B cell (primary cell): ENCODE results near the gene MLLT3. TPM values are rescaled to one million over a fixed set of nuclear protein-coding genes. Genes with fewer than 3 reads are reported as not detected.

Experiments
- ATAC-seq: fragments of 200-7000 bp; cut with Tn5 transposase; one replicate; pipeline ENCODE4 v1.10.0; 2021; ENCODE audit warnings: low read depth, mild to moderate bottlenecking, moderate number of reproducible peaks, moderate library complexity
- CTCF ChIA-PET: fragments of 350-600 bp; sonication (Branson Sonifier 250); formaldehyde crosslinking; loops from one replicate; lab custom pipeline; 2021; ENCODE audit warnings: antibody characterized with exemption, inconsistent platforms; lab: Charles Lee
- POLR2A ChIA-PET: fragments of 350-600 bp; sonication (Branson Sonifier 250); formaldehyde crosslinking; loops from one replicate; lab custom pipeline; 2021; ENCODE audit warnings: antibody characterized with exemption; lab: Charles Lee
- DNase-seq: peaks from one replicate; pipeline ENCODE4 v3.0.0; 2013
- H2AFZ ChIP-seq: 2 replicates; pipeline ENCODE4 v1.6.1; 2012; ENCODE audit warnings: mild to moderate bottlenecking, low read depth, low read length; ENCODE audit not compliant: insufficient read depth, poor library complexity, severe bottlenecking
- H3K27ac ChIP-seq, 2 donors: 1 replicate in 1 of 2; 2 replicates in 1 of 2; pipeline ENCODE4 v1.5.1; 2012 to 2013; ENCODE audit warnings: low read length in 2 of 2, mild to moderate bottlenecking in 2 of 2, moderate library complexity in 1 of 2
- H3K27me3 ChIP-seq, 4 experiments: fragments of 200-600 bp in 1 of 4; sonication (generic) in 1 of 4; replicated peaks in 1 of 4; 1 replicate in 2 of 4; 2 replicates in 2 of 4; pipeline versions ENCODE4 v1.6.1 to v1.7.0; 2013 to 2016; ENCODE audit warnings: low read length in 3 of 4, mild to moderate bottlenecking in 2 of 4, mixed read lengths in 1 of 4, moderate library complexity in 1 of 4; ENCODE audit not compliant: insufficient read depth in 4 of 4, control insufficient read depth in 3 of 4; ENCODE audit errors: control extremely low read depth in 1 of 4
- H3K36me3 ChIP-seq, 2 experiments: replicated peaks in 1 of 2; 1 replicate in 1 of 2; 2 replicates in 1 of 2; pipeline versions ENCODE4 v1.6.1 to v1.7.1; 2013; ENCODE audit warnings: low read length in 1 of 2; ENCODE audit not compliant: insufficient read depth in 2 of 2, control insufficient read depth in 1 of 2; ENCODE audit errors: control extremely low read depth in 1 of 2, extremely low read depth in 1 of 2
- H3K4me1 ChIP-seq, 2 donors: fragments of 200-600 bp in 1 of 2; sonication (generic) in 1 of 2; 1 replicate in 1 of 2; 2 replicates in 1 of 2; pipeline versions ENCODE4 v1.5.1 to v1.6.1; 2013 to 2017; ENCODE audit warnings: low read length in 2 of 2; ENCODE audit not compliant: control insufficient read depth in 2 of 2, insufficient read depth in 2 of 2
- H3K4me2 ChIP-seq: replicated peaks from 2 replicates; pipeline ENCODE3; 2012; ENCODE audit warnings: mild to moderate bottlenecking, low read depth, low read length; ENCODE audit not compliant: poor library complexity, severe bottlenecking
- H3K4me3 ChIP-seq, 5 experiments: fragments of 200-600 bp in 1 of 5; sonication (generic) in 1 of 5; 1 replicate in 3 of 5; 2 replicates in 2 of 5; pipeline versions ENCODE4 v1.5.1 to v1.7.0; 2011 to 2016; ENCODE audit warnings: low read length in 4 of 5, mild to moderate bottlenecking in 4 of 5, low read depth in 2 of 5, control low read depth in 1 of 5, moderate library complexity in 1 of 5; ENCODE audit not compliant: insufficient read depth in 1 of 5; ENCODE audit errors: control extremely low read depth in 1 of 5, extremely low read depth in 1 of 5
- H3K79me2 ChIP-seq: fragments of 200-600 bp; sonication (generic); one replicate; pipeline ENCODE4 v1.6.0; 2016; ENCODE audit warnings: low read length; ENCODE audit not compliant: control insufficient read depth, insufficient read depth
- H3K9ac ChIP-seq: fragments of 200-600 bp; sonication (generic); 2 replicates; pipeline ENCODE4 v1.6.1; 2017; ENCODE audit warnings: mild to moderate bottlenecking, low read length, moderate library complexity
- H3K9me3 ChIP-seq, 3 donors: one replicate each; pipeline versions ENCODE4 v1.6.1 to v1.7.1; 2013; ENCODE audit warnings: low read length in 2 of 3; ENCODE audit not compliant: control insufficient read depth in 2 of 3, insufficient read depth in 1 of 3; ENCODE audit errors: control extremely low read depth in 1 of 3
- H4K20me1 ChIP-seq: 2 replicates; pipeline ENCODE4 v1.6.0; 2012; ENCODE audit warnings: mild to moderate bottlenecking, low read length; ENCODE audit not compliant: insufficient read depth, control insufficient read depth, poor library complexity, severe bottlenecking
- H3K27ac Mint-ChIP-seq: one replicate; pipeline ENCODE4 v1.8.0; 2021; ENCODE audit warnings: mixed read lengths
- H3K27me3 Mint-ChIP-seq: one replicate; pipeline ENCODE4 v1.8.0; 2021; ENCODE audit warnings: mixed read lengths
- H3K4me1 Mint-ChIP-seq: one replicate; pipeline ENCODE4 v1.8.0; 2021; ENCODE audit warnings: mixed read lengths
- H3K4me3 Mint-ChIP-seq: one replicate; pipeline ENCODE4 v1.8.0; 2021; ENCODE audit warnings: mixed read lengths
- H3K9me3 Mint-ChIP-seq: one replicate; pipeline ENCODE4 v1.8.0; 2022; ENCODE audit warnings: mixed read lengths; ENCODE audit not compliant: insufficient read depth
- CTCF ChIP-seq: fragments of 200-600 bp; IDR thresholded peaks from one replicate; pipeline ENCODE4 v1.8.0; 2022; ENCODE audit warnings: antibody characterized with exemption, mild to moderate bottlenecking
- EZH2 ChIP-seq: IDR thresholded peaks from 2 replicates; pipeline ENCODE4 v1.6.1; 2012; ENCODE audit warnings: borderline replicate concordance, low read depth, mild to moderate bottlenecking, moderate library complexity, low read length; ENCODE audit not compliant: insufficient read depth, poor library complexity, severe bottlenecking
- WGBS: methylation state at CpG from one replicate; pipeline ENCODE4 v1.1.5; 2013; ENCODE audit warnings: missing lambda C conversion rate; ENCODE audit not compliant: insufficient coverage; 5-methylcytosine and 5-hydroxymethylcytosine counted together
- intact Hi-C: fragments of 100-400 bp; cut with micrococcal nuclease; formaldehyde crosslinking; loops from one replicate; pipeline ENCODE4 v1.10.0; 2022
- polyA plus RNA-seq: library from polyadenylated mRNA; depleted of rRNA; stranded (reverse); fragments of >200 nt; gene quantifications from 2 replicates; pipeline ENCODE4 v1.2.3, GENCODE V29; 2012
- total RNA-seq, 2 donors: library from RNA; stranded (reverse); fragments of 120-200 nt in 1 of 2; gene quantifications; 1 replicate in 1 of 2; 2 replicates in 1 of 2; pipeline versions ENCODE4 v1.2.3 to v1.2.4, GENCODE V29; 2013 to 2022

The MLLT3 gene
- total and polyA plus RNA-seq, 2 donors (not counting 1 experiment from before 2014, with no cell fraction given), result 3.4 to 3.6 TPM

GRCh38 chr9:20623748-20624124 lies 1.4 kb upstream of the MLLT3 start:
- H3K4me3 ChIP-seq, result peak overlapping the region; percentile 67 to 96 (median 91)
- DNase-seq, result no peak
- H4K20me1 ChIP-seq, result no peaks in the 10 kb centered on the region
- H3K27ac ChIP-seq, result peak overlapping the region in 1 of 2 donors; percentile 40
- peak overlapping the region; percentile 88 for H2AFZ ChIP-seq
- no peaks in the 10 kb centered on the region for H3K36me3 ChIP-seq
- WGBS, result 8% methylated on average over 5 of the region's 7 CpGs
- peak overlapping the region; percentile 96 for H3K4me2 ChIP-seq
- TF ChIP-seq EZH2 (no peak), CTCF (no peak)
- ChIA-PET CTCF (interaction anchor here (1.4 to 5.5 kb wide), 6 partner anchors 14 to 695 kb away, joined by 3 to 79 read pairs (median 10); no protein-coding TSS in a partner anchor), POLR2A (no interaction called here)
- H3K9me3 Mint-ChIP-seq, result no peaks in the 10 kb centered on the region
- intact Hi-C loops, result loop anchor here (1.0 to 5.0 kb wide), 8 partner anchors 262 to 714 kb away; partner anchors contain the start of genes HACD4 and KLHL9
- H3K79me2 ChIP-seq, result no peaks in the 10 kb centered on the region
- peaks cover 23 to 41% of the 10 kb centered on the region in 2 donors for H3K4me1 ChIP-seq
- peak overlapping the region; percentile 92 for H3K27ac Mint-ChIP-seq
- peak overlapping the region; percentile 88 for H3K9ac ChIP-seq
- H3K9me3 ChIP-seq, result peaks cover 0 to 4% (median 0%) of the 10 kb centered on the region in 3 donors
- ATAC-seq, result no peak
- peaks cover 19% of the 10 kb centered on the region for H3K27me3 Mint-ChIP-seq
- H3K4me3 Mint-ChIP-seq, result peak overlapping the region; percentile 92
- H3K27me3 ChIP-seq, result peaks cover 0 to 15% (median 9%) of the 10 kb centered on the region in 4 experiments
- H3K4me1 Mint-ChIP-seq, result peaks cover 38% of the 10 kb centered on the region
